Measurements from ENCODE around the gene EEF2KMT. TPM values are rescaled to one million over a fixed set of nuclear protein-coding genes. Genes with fewer than 3 reads are reported as not detected.
"Not testable (repeated sequence)": the region's sequence is repeated elsewhere in the genome, so short reads cannot be mapped to it uniquely, and the experiment has no call there.

Gene EEF2KMT
- total and polyA plus RNA-seq, 2 of the 8 experiments (the other 6 are each of a cell fraction or from before 2014, with no cell fraction given): 35.8 to 37.0 TPM

DNA sequence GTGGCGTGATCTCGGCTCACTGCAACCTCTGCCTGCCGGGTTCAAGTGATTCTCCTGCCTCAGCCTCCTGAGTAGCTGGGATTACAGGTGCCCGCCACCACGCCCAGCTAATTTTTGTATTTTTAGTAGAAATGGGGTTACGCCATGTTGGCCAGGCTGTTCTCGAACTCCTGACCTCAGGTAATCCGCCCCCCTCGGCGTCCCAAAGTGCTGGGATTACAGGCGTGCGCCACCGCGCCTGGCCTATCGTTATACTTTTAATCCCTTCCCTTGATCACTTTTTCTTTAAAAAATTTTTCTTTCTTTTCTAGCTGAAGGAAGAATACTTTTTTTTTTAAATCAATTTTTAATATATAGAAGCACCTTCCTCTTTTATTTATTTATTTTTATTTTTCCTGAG, 23.8 kb downstream of the EEF2KMT start:
- H2AK5ac ChIP-seq (ENCODE audit: low read depth, low read length); H3K9me3 ChIP-seq (ENCODE audit: insufficient read depth in 2 of 2, low read depth in 1 of 2, low read length in 1 of 2); H3K9ac ChIP-seq (replicated peaks in 1 of 4; ENCODE audit: extremely low read depth in 1 of 4, low read depth in 3 of 4, low read length in 3 of 4); H4K5ac ChIP-seq (ENCODE audit: insufficient read length, low read depth, low read length); H2BK5ac ChIP-seq (ENCODE audit: low read depth, low read length); H3K4ac ChIP-seq (replicated peaks; ENCODE audit: insufficient read length, low read depth, low read length); H4K20me1 ChIP-seq (replicated peaks in 1 of 2; ENCODE audit: control insufficient read depth in 1 of 2, insufficient read depth in 2 of 2, low read length in 2 of 2); H3K4me2 ChIP-seq (ENCODE audit: insufficient read depth in 1 of 2, low read depth in 2 of 2, low read length in 2 of 2); H3K14ac ChIP-seq (ENCODE audit: insufficient read length); H2BK12ac ChIP-seq (ENCODE audit: low read depth, low read length); H2BK15ac ChIP-seq (ENCODE audit: low read length); H4K91ac ChIP-seq (replicated peaks; ENCODE audit: insufficient read length, low read length); H3K4me3 ChIP-seq (ENCODE audit: extremely low read depth in 1 of 4, insufficient read depth in 2 of 4, low read depth in 3 of 4, low read length in 4 of 4); H2BK20ac ChIP-seq (ENCODE audit: low read length); H3K27me3 ChIP-seq (replicated peaks in 1 of 4; ENCODE audit: control insufficient read depth in 3 of 4, extremely low read depth in 1 of 4, insufficient read depth in 3 of 4, low read length in 3 of 4); H3K23me2 ChIP-seq (ENCODE audit: low read depth, low read length); DNase-seq (ENCODE audit: low read depth in 1 of 2, low spot score in 2 of 2); H3K18ac ChIP-seq (ENCODE audit: extremely low read depth, low read length); H4K8ac ChIP-seq (ENCODE audit: extremely low read depth, insufficient read depth, low read length); H3K56ac ChIP-seq (replicated peaks; ENCODE audit: insufficient read length, low read depth, low read length); H3K79me1 ChIP-seq (ENCODE audit: low read depth, low read length); H3K27ac ChIP-seq (ENCODE audit: low read depth, low read length); H3K23ac ChIP-seq (ENCODE audit: insufficient read length); FAIRE-seq; H3K4me1 ChIP-seq (replicated peaks in 1 of 4; ENCODE audit: control insufficient read depth in 3 of 4, insufficient read depth in 4 of 4, low read length in 3 of 4); H2AFZ ChIP-seq (ENCODE audit: low read length); H2BK120ac ChIP-seq (replicated peaks; ENCODE audit: low read depth, low read length): not testable (repeated sequence)
- ChIA-PET POLR2A (ENCODE audit: partially characterized antibody) (interaction anchor here (0.6 to 2.7 kb wide), 2 partner anchors 15 to 667 kb away, joined by 3 to 17 read pairs; no protein-coding TSS in a partner anchor), CTCF (ENCODE audit: partially characterized antibody) (interaction anchor here (0.6 to 27.9 kb wide), 4 partner anchors 8 to 21 kb away, joined by 3 to 625 read pairs (median 4); partner anchors contain the start of gene C16orf89)
- Histone ChIP-seq H3K79me2 (ENCODE audit: control insufficient read depth in 1 of 2, insufficient read depth in 2 of 2, low read length in 2 of 2) (peaks cover 7 to 22% of the 10 kb centered on the region in 2 experiments), H3K36me3 (ENCODE audit: control insufficient read depth in 2 of 4, insufficient read depth in 4 of 4, low read length in 3 of 4) (peaks cover 0 to 27% (median 14%) of the 10 kb centered on the region in 4 experiments; a peak in 7 of 8 replicates)
- 88% methylated on average over 15 of the region's 15 CpGs; no CpG with 5 or more reads in 1 of the 2 experiments for WGBS, 2 experiments (ENCODE audit: extremely low coverage in 1 of 2, insufficient coverage in 1 of 2, insufficient read length in 1 of 2, insufficient replicate concordance in 2 of 2, low coverage in 1 of 2, low lambda C conversion rate in 2 of 2, missing lambda C conversion rate in 1 of 2)

Data from H1 (cell line).